Fibroblast of villous mesenchyme (primary cell): ENCODE measurements around the gene TLR1. TPM values are rescaled to one million over a fixed set of nuclear protein-coding genes. Genes with fewer than 3 reads are reported as not detected.
A peak's percentile ranks its signal among the peaks of the same experiment; 100 is the strongest.
"Not testable (repeated sequence)": the region's sequence is repeated elsewhere in the genome, so short reads cannot be mapped to it uniquely, and the experiment has no call there.

ENCODE experiments used
- DNase-seq: peaks from one replicate; pipeline ENCODE4 v3.0.0-alpha.2; 2010; ENCODE audit warnings: low read depth
- H3K4me3 ChIP-seq: 2 replicates; pipeline ENCODE4 v1.5.1; 2011; ENCODE audit warnings: low read depth, mild to moderate bottlenecking, low read length
- total RNA-seq: library from RNA; depleted of rRNA; stranded (reverse); fragments of >200 nt; gene quantifications from 2 replicates; pipeline ENCODE4 v1.2.3, GENCODE V29; 2012
- TF ChIP-seq, protein P1 (sequence below): IDR thresholded peaks from 2 replicates; pipeline ENCODE4 v1.5.1; 2012; ENCODE audit warnings: low read depth, mild to moderate bottlenecking, low read length; ENCODE audit not compliant: insufficient read depth

TLR1 gene
- total RNA-seq, 1 donor = 0.86 TPM

GRCh38 chr4:38779790-38780189 lies 24.8 kb downstream of the TLR1 start:
- TF ChIP-seq, protein P1, sequence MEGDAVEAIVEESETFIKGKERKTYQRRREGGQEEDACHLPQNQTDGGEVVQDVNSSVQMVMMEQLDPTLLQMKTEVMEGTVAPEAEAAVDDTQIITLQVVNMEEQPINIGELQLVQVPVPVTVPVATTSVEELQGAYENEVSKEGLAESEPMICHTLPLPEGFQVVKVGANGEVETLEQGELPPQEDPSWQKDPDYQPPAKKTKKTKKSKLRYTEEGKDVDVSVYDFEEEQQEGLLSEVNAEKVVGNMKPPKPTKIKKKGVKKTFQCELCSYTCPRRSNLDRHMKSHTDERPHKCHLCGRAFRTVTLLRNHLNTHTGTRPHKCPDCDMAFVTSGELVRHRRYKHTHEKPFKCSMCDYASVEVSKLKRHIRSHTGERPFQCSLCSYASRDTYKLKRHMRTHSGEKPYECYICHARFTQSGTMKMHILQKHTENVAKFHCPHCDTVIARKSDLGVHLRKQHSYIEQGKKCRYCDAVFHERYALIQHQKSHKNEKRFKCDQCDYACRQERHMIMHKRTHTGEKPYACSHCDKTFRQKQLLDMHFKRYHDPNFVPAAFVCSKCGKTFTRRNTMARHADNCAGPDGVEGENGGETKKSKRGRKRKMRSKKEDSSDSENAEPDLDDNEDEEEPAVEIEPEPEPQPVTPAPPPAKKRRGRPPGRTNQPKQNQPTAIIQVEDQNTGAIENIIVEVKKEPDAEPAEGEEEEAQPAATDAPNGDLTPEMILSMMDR = no peak
- H3K4me3 ChIP-seq = no peak overlapping the region
- no peak for DNase-seq

- H3K4me3 ChIP-seq, DNase-seq: not testable (repeated sequence)
These were observed 26.7 kb downstream of the TLR1 start for GRCh38 chr4:38777925-38778324.

- TF ChIP-seq, protein P1 = no peak
- H3K4me3 ChIP-seq = no peak overlapping the region
- no peak for DNase-seq
These were observed 29.3 kb downstream of the TLR1 start for GRCh38 chr4:38775326-38775725.

DNA sequence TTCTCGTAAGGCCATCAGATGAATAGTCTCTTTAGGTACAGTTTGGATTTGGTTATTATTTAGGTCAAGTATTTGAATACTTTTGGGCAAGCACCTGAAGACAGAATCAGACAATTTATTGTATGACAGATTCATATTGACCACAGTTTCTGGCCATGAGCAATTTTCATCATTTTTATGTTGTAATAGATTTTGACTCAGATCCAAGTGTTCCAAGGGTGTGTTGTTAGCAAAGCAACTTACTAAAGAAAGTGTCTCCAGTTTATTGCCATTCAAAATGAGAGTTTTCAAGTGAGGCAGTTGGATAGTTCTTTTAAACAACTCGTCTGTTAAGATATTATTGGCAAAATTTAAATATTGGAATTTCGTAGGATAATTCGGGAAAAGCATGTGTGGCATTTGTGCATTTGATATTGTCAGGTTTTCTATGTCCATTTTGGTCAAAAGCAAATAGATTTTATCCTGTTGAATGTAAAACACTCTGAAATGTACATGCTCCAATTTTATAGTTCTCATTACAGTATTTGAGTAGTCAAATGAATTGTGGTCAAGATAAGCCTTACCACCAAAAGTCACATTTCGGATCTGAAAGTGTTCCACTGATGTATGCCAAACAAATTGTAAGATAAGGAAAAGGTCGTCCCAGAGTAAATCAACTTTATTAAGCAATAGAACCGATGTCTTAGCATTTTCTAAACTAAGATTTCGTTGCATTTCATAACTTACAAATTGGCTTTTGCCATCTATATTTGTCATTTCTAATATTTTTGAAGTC lies 30.2 kb downstream of the TLR1 start:
- peak; percentile 4 for DNase-seq
- no peak overlapping the region for H3K4me3 ChIP-seq
- TF ChIP-seq, protein P1 = no peak

GRCh38 chr4:38770281-38770680 lies 34.3 kb downstream of the TLR1 start:
- not testable (repeated sequence) for DNase-seq, H3K4me3 ChIP-seq

DNA sequence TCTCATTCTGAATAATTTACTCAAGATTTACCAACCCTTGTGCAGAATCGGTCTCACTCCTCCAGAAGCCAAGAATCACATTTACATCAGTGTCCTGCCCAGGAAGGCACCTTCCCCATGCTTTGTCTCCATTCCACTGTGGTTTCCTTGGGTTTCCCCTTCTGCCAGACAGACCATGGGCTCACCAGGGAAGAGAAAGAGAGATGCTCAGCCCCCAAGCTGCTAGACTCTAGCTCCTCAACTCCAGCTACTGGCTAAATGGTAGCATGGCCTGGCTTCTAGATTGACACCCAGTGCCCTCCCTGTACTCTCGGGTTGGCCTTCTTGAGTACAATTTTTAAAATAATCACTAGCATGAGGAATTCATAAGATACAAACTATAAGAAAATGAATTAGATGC lies 34.7 kb downstream of the TLR1 start:
- no peak for DNase-seq
- H3K4me3 ChIP-seq = no peak overlapping the region
- TF ChIP-seq, protein P1 = no peak

GRCh38 chr4:38769441-38769840 lies 35.1 kb downstream of the TLR1 start:
- DNase-seq = peak; percentile 26
- no peak overlapping the region for H3K4me3 ChIP-seq
- TF ChIP-seq, protein P1 = no peak

- DNase-seq = peak; percentile 42
- TF ChIP-seq, protein P1 = no peak
- no peak overlapping the region for H3K4me3 ChIP-seq
These were observed 35.6 kb downstream of the TLR1 start for GRCh38 chr4:38768968-38769394.

- not testable (repeated sequence) for DNase-seq, H3K4me3 ChIP-seq
These were observed 37.7 kb downstream of the TLR1 start for GRCh38 chr4:38766940-38767339.
